ENCODE data around the gene CHST11. TPM values are rescaled to one million over a fixed set of nuclear protein-coding genes. Genes with fewer than 3 reads are reported as not detected.

The CHST11 gene
- total and polyA plus RNA-seq, 9 of the 15 experiments (the other 6 are each of a cell fraction or from before 2014, with no cell fraction given), result 2.3 to 38.7 (median 15.0) TPM

GRCh38 chr12:104709692-104710435 is 253.1 kb downstream of the CHST11 start:
- no TSS peak for BruUV-seq (replicated peaks)
- Histone ChIP-seq H3K4me1 (replicated peaks in 1 of 2; ENCODE audit: control insufficient read depth in 2 of 2, insufficient read depth in 2 of 2, low read length in 2 of 2) (peaks cover 0 to 7% of the 10 kb centered on the region in 2 experiments; a peak in 2 of 5 replicates), H3K9me3 (replicated peaks; ENCODE audit: control insufficient read depth, insufficient read depth, low read depth, low read length) (no peaks in the 10 kb centered on the region), H3K4me3 (no peak overlapping the region), H3K36me3 (ENCODE audit: control insufficient read depth, insufficient read depth, low read length) (no peaks in the 10 kb centered on the region), H4K20me1 (replicated peaks; ENCODE audit: control insufficient read depth, insufficient read depth, low read length) (0 out of 2 replicates have a peak, but pooled peaks cover 5% of the 10 kb centered on the region), H3K27ac (ENCODE audit: extremely low read depth, low read depth, low read length) (no peak overlapping the region), H2AFZ (ENCODE audit: low read depth, low read length) (no peak overlapping the region), H3K27me3 (ENCODE audit: control insufficient read depth in 2 of 2, insufficient read depth in 2 of 2, low read length in 2 of 2) (no peaks in the 10 kb centered on the region), H3K4me2 (ENCODE audit: insufficient read depth, low read length) (no peak overlapping the region), H3K79me2 (ENCODE audit: control insufficient read depth, insufficient read depth, low read length) (no peaks in the 10 kb centered on the region), H3K9ac (ENCODE audit: insufficient read depth in 1 of 2, low read depth in 2 of 2, low read length in 2 of 2) (no peak overlapping the region), H3K9me1 (ENCODE audit: control insufficient read depth, insufficient read depth, low read length) (no peaks in the 10 kb centered on the region)
- ATAC-seq (no peak), FAIRE-seq (no peak), DNase-seq (ENCODE audit: extremely low read depth in 1 of 4, low spot score in 3 of 4) (no peak)
- no peak for TF ChIP-seq ZNF133 (CRISPR knock-in tag; IDR thresholded peaks at IDR 0.05)
- CTCF ChIA-PET (ENCODE audit: low intra/inter-chr PET ratio), result no interaction called here
- WGBS (ENCODE audit: insufficient coverage, low coverage, missing lambda C conversion rate), result 92% methylated on average over 8 of the region's 9 CpGs
- POLR2A ChIA-PET, result interaction anchor here (0.9 to 1.3 kb wide), 2 partner anchors 11 to 14 kb away, joined by 3 read pairs; no protein-coding TSS in a partner anchor
- intact Hi-C loops (cut with micrococcal nuclease), result no loop called here
- in situ Hi-C loops (cut with MboI), result no loop called here

GRCh38 chr12:104710940-104711689 is 254.4 kb downstream of the CHST11 start:
- Histone ChIP-seq H3K4me1 (replicated peaks in 1 of 2; ENCODE audit: control insufficient read depth in 2 of 2, insufficient read depth in 2 of 2, low read length in 2 of 2) (peaks cover 0 to 7% of the 10 kb centered on the region in 2 experiments; a peak in 2 of 5 replicates), H3K36me3 (ENCODE audit: control insufficient read depth, insufficient read depth, low read length) (no peaks in the 10 kb centered on the region), H2AFZ (ENCODE audit: low read depth, low read length) (no peak overlapping the region), H3K9ac (ENCODE audit: insufficient read depth in 1 of 2, low read depth in 2 of 2, low read length in 2 of 2) (no peak overlapping the region), H3K9me3 (replicated peaks; ENCODE audit: control insufficient read depth, insufficient read depth, low read depth, low read length) (no peaks in the 10 kb centered on the region), H3K4me3 (no peak overlapping the region), H3K27ac (ENCODE audit: extremely low read depth, low read depth, low read length) (no peak overlapping the region), H3K9me1 (ENCODE audit: control insufficient read depth, insufficient read depth, low read length) (no peaks in the 10 kb centered on the region), H3K79me2 (ENCODE audit: control insufficient read depth, insufficient read depth, low read length) (no peaks in the 10 kb centered on the region), H3K4me2 (ENCODE audit: insufficient read depth, low read length) (no peak overlapping the region), H4K20me1 (replicated peaks; ENCODE audit: control insufficient read depth, insufficient read depth, low read length) (0 out of 2 replicates have a peak, but pooled peaks cover 5% of the 10 kb centered on the region), H3K27me3 (ENCODE audit: control insufficient read depth in 2 of 2, insufficient read depth in 2 of 2, low read length in 2 of 2) (no peaks in the 10 kb centered on the region)
- ATAC-seq, result no peak
- WGBS (ENCODE audit: insufficient coverage, low coverage, missing lambda C conversion rate), result 69% methylated on average over 8 of the region's 8 CpGs
- ChIA-PET CTCF (ENCODE audit: low intra/inter-chr PET ratio) (no interaction called here), POLR2A (interaction anchor here (0.7 to 0.9 kb wide), 2 partner anchors 13 to 330 kb away, joined by 3 read pairs; no protein-coding TSS in a partner anchor)
- DNase-seq (ENCODE audit: extremely low read depth in 1 of 4, low spot score in 3 of 4), result no peak
- BruUV-seq (replicated peaks), result no TSS peak
- intact Hi-C loops (cut with micrococcal nuclease) (no loop called here), in situ Hi-C loops (cut with MboI) (no loop called here)
- FAIRE-seq, result no peak
- TF ChIP-seq FOXA3 (CRISPR knock-in tag; conservative IDR thresholded peaks at IDR 0.05 in 1 of 2, IDR thresholded peaks at IDR 0.05 in 1 of 2), result no peak
- TF ChIP-seq ETV1 (tag; conservative IDR thresholded peaks at IDR 0.05; ENCODE audit: low read depth), result no peak
- TF ChIP-seq RFX7 (CRISPR knock-in tag; IDR thresholded peaks at IDR 0.05), result no peak
- TF ChIP-seq CBFB (CRISPR knock-in tag; IDR thresholded peaks at IDR 0.05), result no peak
- TF ChIP-seq ZNF717 (CRISPR knock-in tag; IDR thresholded peaks at IDR 0.05), result no peak
- no peak for TF ChIP-seq TAF7 (tag; IDR thresholded peaks at IDR 0.05)
- TF ChIP-seq FOXP1 (CRISPR knock-in tag; IDR thresholded peaks at IDR 0.05), result no peak
- no peak for TF ChIP-seq ZNF165 (CRISPR knock-in tag; IDR thresholded peaks at IDR 0.05; ENCODE audit: borderline replicate concordance)
- TF ChIP-seq NUFIP1 (IDR thresholded peaks at IDR 0.05; ENCODE audit: partially characterized antibody), result no peak
- TF ChIP-seq ZNF253 (CRISPR knock-in tag; conservative IDR thresholded peaks at IDR 0.05), result no peak
- TF ChIP-seq, protein P1, sequence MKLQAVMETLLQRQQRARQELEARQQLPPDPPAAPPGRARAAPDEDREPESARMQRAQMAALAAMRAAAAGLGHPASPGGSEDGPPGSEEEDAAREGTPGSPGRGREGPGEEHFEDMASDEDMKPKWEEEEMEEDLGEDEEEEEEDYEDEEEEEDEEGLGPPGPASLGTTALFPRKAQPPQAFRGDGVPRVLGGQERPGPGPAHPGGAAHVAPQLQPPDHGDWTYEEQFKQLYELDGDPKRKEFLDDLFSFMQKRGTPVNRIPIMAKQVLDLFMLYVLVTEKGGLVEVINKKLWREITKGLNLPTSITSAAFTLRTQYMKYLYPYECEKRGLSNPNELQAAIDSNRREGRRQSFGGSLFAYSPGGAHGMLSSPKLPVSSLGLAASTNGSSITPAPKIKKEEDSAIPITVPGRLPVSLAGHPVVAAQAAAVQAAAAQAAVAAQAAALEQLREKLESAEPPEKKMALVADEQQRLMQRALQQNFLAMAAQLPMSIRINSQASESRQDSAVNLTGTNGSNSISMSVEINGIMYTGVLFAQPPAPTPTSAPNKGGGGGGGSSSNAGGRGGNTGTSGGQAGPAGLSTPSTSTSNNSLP (IDR thresholded peaks at IDR 0.05; ENCODE audit: borderline replicate concordance, low read depth, low read length), result no peak
- no peak for TF ChIP-seq KHSRP (IDR thresholded peaks at IDR 0.05)
- TF ChIP-seq ZNF583 (CRISPR knock-in tag; IDR thresholded peaks at IDR 0.05), result no peak
